ENCODE results near the gene ATG5. TPM values are rescaled to one million over a fixed set of nuclear protein-coding genes. Genes with fewer than 3 reads are reported as not detected.

The ATG5 gene
- total RNA-seq, 3 donors from 2014 or later (not counting 1 experiment from before 2014, with no cell fraction given), result 27.5 to 39.0 (median 35.4) TPM

GRCh38 chr6:106290032-106290431, 35.5 kb downstream of the ATG5 start:
- H3K27ac Mint-ChIP-seq, result no peak overlapping the region
- intact Hi-C loops (cut with micrococcal nuclease), result no loop called here
- Histone ChIP-seq H3K27ac (ENCODE audit: low read length) (no peak overlapping the region), H3K36me3 (ENCODE audit: control insufficient read depth, insufficient read depth, low read length) (peaks cover 14% of the 10 kb centered on the region), H3K27me3 (ENCODE audit: control insufficient read depth, insufficient read depth, low read length) (no peaks in the 10 kb centered on the region), H3K4me1 (ENCODE audit: control insufficient read depth, insufficient read depth, low read length) (no peaks in the 10 kb centered on the region), H3K4me3 (ENCODE audit: low read length) (no peak overlapping the region), H3K9me3 (ENCODE audit: control insufficient read depth, insufficient read depth, low read length) (no peaks in the 10 kb centered on the region)
- no peak for ATAC-seq
- 100% methylated on average over 4 of the region's 4 CpGs for WGBS (ENCODE audit: insufficient coverage)
- no peaks in the 10 kb centered on the region for H3K9me3 Mint-ChIP-seq
- no peaks in the 10 kb centered on the region for H3K27me3 Mint-ChIP-seq (ENCODE audit: low read depth in 2 of 2)
- no peak for DNase-seq
- H3K4me1 Mint-ChIP-seq, result peaks cover 33 to 40% of the 10 kb centered on the region in 2 donors
- H3K4me3 Mint-ChIP-seq, result no peak overlapping the region
- peaks cover 12% of the 10 kb centered on the region for H3K36me3 Mint-ChIP-seq
- TF ChIP-seq CTCF (IDR thresholded peaks at IDR 0.05), result no peak

- H3K4me1 ChIP-seq (ENCODE audit: control insufficient read depth, insufficient read depth, low read length), result no peaks in the 10 kb centered on the region
- Mint-ChIP-seq H3K4me1 (peaks cover 43 to 49% of the 10 kb centered on the region in 2 donors), H3K27ac (no peak overlapping the region)
Measured at GRCh38 chr6:106287215-106287614, 38.3 kb downstream of the ATG5 start.

GRCh38 chr6:106286746-106287145, 38.8 kb downstream of the ATG5 start:
- no peaks in the 10 kb centered on the region for H3K27me3 Mint-ChIP-seq (ENCODE audit: low read depth in 2 of 2)
- no peak overlapping the region for H3K4me3 Mint-ChIP-seq
- H3K36me3 Mint-ChIP-seq, result peaks cover 6% of the 10 kb centered on the region
- no peak for DNase-seq
- ATAC-seq, result no peak
- Histone ChIP-seq H3K4me1 (ENCODE audit: control insufficient read depth, insufficient read depth, low read length) (no peaks in the 10 kb centered on the region), H3K4me3 (ENCODE audit: low read length) (no peak overlapping the region), H3K27me3 (ENCODE audit: control insufficient read depth, insufficient read depth, low read length) (no peaks in the 10 kb centered on the region), H3K9me3 (ENCODE audit: control insufficient read depth, insufficient read depth, low read length) (no peaks in the 10 kb centered on the region), H3K27ac (ENCODE audit: low read length) (no peak overlapping the region), H3K36me3 (ENCODE audit: control insufficient read depth, insufficient read depth, low read length) (peaks cover 9% of the 10 kb centered on the region)
- H3K27ac Mint-ChIP-seq, result no peak overlapping the region
- intact Hi-C loops (cut with micrococcal nuclease), result no loop called here
- 100% methylated on average over 1 of the region's 1 CpG for WGBS (ENCODE audit: insufficient coverage)
- no peaks in the 10 kb centered on the region for H3K9me3 Mint-ChIP-seq
- TF ChIP-seq CTCF (IDR thresholded peaks at IDR 0.05), result no peak
- peaks cover 48 to 51% of the 10 kb centered on the region in 2 donors for H3K4me1 Mint-ChIP-seq

More at GRCh38 chr6:106287215-106287614, 38.3 kb downstream of the ATG5 start:
- H3K36me3 Mint-ChIP-seq, result peaks cover 11% of the 10 kb centered on the region
- Histone ChIP-seq H3K9me3 (ENCODE audit: control insufficient read depth, insufficient read depth, low read length) (no peaks in the 10 kb centered on the region), H3K27ac (ENCODE audit: low read length) (no peak overlapping the region), H3K36me3 (ENCODE audit: control insufficient read depth, insufficient read depth, low read length) (peaks cover 13% of the 10 kb centered on the region), H3K4me3 (ENCODE audit: low read length) (no peak overlapping the region), H3K27me3 (ENCODE audit: control insufficient read depth, insufficient read depth, low read length) (no peaks in the 10 kb centered on the region)
- TF ChIP-seq CTCF (IDR thresholded peaks at IDR 0.05), result no peak
- DNase-seq (no peak), ATAC-seq (no peak)
- no CpG with 5 or more reads among the region's 1 CpG for WGBS (ENCODE audit: insufficient coverage)
- intact Hi-C loops (cut with micrococcal nuclease), result no loop called here
- H3K27me3 Mint-ChIP-seq (ENCODE audit: low read depth in 2 of 2), result no peaks in the 10 kb centered on the region
- H3K9me3 Mint-ChIP-seq, result no peaks in the 10 kb centered on the region
- H3K4me3 Mint-ChIP-seq, result no peak overlapping the region

GRCh38 chr6:106283481-106283880, 42.1 kb downstream of the ATG5 start:
- no peak overlapping the region for H3K4me3 ChIP-seq (ENCODE audit: low read length)
- H3K9me3 ChIP-seq (ENCODE audit: control insufficient read depth, insufficient read depth, low read length), result no peaks in the 10 kb centered on the region
- ATAC-seq (no peak), DNase-seq (no peak)
- intact Hi-C loops (cut with micrococcal nuclease), result no loop called here
- H3K36me3 ChIP-seq (ENCODE audit: control insufficient read depth, insufficient read depth, low read length), result peaks cover 9% of the 10 kb centered on the region
- Mint-ChIP-seq H3K4me3 (no peak overlapping the region), H3K27ac (no peak overlapping the region), H3K9me3 (no peaks in the 10 kb centered on the region), H3K27me3 (ENCODE audit: low read depth in 2 of 2) (no peaks in the 10 kb centered on the region), H3K36me3 (peaks cover 6% of the 10 kb centered on the region), H3K4me1 (peaks cover 50 to 64% of the 10 kb centered on the region in 2 donors)
- 100% methylated on average over 9 of the region's 10 CpGs for WGBS (ENCODE audit: insufficient coverage)
- no peak for TF ChIP-seq CTCF (IDR thresholded peaks at IDR 0.05)
- H3K27me3 ChIP-seq (ENCODE audit: control insufficient read depth, insufficient read depth, low read length), result no peaks in the 10 kb centered on the region
- H3K27ac ChIP-seq (ENCODE audit: low read length), result no peak overlapping the region
- H3K4me1 ChIP-seq (ENCODE audit: control insufficient read depth, insufficient read depth, low read length), result no peaks in the 10 kb centered on the region
